EH (cell line): ENCODE data around the gene RCBTB2.

Experiments
- DNase-seq: peaks from one replicate; pipeline ENCODE4 v3.0.0-alpha.2; 2015; ENCODE audit warnings: low read depth

Gene RCBTB2

DNA sequence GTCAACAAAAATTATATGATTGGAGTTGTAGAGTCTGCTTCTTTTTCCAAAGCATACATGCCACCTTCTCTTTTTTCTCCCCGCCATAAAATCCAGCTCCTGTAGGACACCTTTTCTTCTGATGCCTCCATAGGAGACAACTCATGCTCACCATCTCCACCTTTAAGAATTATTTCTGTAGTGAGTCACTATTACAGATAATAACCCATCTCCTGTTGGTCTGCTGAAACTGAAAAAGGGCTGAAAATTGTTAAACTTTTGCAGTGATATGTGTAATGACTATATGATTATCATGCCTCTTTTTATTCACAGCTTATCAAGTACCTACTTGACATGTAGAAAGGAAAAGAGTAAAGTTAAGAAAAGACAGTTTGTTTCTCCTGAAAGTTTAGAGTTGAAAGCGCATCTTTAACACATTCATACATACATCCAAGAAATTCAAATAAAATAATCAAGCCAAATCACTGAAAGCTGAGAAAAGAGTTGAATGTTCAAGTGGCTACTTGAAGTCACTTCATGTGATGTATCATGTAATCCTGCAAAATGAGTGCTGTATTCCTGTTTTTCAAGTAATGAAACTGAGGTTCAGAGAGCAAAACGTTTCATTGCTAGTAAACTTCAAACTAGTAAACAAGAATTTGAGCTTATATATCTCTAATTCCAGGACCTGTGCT, 84.5 kb downstream of the RCBTB2 start:
- peak; percentile 4 for DNase-seq

GRCh38 chr13:48446464-48446863, 86.4 kb downstream of the RCBTB2 start:
- DNase-seq, result peak; percentile 84

- no peak for DNase-seq
These were observed 89.3 kb downstream of the RCBTB2 start for GRCh38 chr13:48443442-48444208.
